Bronchial epithelial cell (primary cell): ENCODE data around the gene PDE6A. TPM values are rescaled to one million over a fixed set of nuclear protein-coding genes. Genes with fewer than 3 reads are reported as not detected.

Source experiments
- DNase-seq: peaks from one replicate; pipeline ENCODE4 v3.0.0-alpha.2; 2010; ENCODE audit warnings: low read depth
- FAIRE-seq: peaks from 2 replicates; lab custom pipeline; 2011; peaks lifted over from hg19 to GRCh38; lab: Jason Lieb, UNC
- H3K27me3 ChIP-seq: 2 replicates; pipeline ENCODE4 v1.5.1; 2011; ENCODE audit warnings: low read length; ENCODE audit not compliant: control insufficient read depth, insufficient read depth
- H3K36me3 ChIP-seq: 2 replicates; pipeline ENCODE4 v1.5.1; 2011; ENCODE audit warnings: low read length; ENCODE audit not compliant: control insufficient read depth, insufficient read depth
- H3K4me3 ChIP-seq: 2 replicates; pipeline ENCODE4 v1.5.1; 2011; ENCODE audit warnings: mild to moderate bottlenecking, low read depth, low read length, control low read depth
- total RNA-seq: library from RNA; depleted of rRNA; stranded (reverse); fragments of >200 nt; gene quantifications from 2 replicates; pipeline ENCODE4 v1.2.1, GENCODE V29; 2014
- TF ChIP-seq, protein P1 (sequence below): IDR thresholded peaks from 2 replicates; pipeline ENCODE4 v1.5.1; 2011; ENCODE audit warnings: mild to moderate bottlenecking, moderate library complexity, low read length, control low read depth, inconsistent platforms; ENCODE audit not compliant: insufficient read depth, severe bottlenecking

The PDE6A gene
- total RNA-seq, 1 donor from 2014 or later: not detected

DNA sequence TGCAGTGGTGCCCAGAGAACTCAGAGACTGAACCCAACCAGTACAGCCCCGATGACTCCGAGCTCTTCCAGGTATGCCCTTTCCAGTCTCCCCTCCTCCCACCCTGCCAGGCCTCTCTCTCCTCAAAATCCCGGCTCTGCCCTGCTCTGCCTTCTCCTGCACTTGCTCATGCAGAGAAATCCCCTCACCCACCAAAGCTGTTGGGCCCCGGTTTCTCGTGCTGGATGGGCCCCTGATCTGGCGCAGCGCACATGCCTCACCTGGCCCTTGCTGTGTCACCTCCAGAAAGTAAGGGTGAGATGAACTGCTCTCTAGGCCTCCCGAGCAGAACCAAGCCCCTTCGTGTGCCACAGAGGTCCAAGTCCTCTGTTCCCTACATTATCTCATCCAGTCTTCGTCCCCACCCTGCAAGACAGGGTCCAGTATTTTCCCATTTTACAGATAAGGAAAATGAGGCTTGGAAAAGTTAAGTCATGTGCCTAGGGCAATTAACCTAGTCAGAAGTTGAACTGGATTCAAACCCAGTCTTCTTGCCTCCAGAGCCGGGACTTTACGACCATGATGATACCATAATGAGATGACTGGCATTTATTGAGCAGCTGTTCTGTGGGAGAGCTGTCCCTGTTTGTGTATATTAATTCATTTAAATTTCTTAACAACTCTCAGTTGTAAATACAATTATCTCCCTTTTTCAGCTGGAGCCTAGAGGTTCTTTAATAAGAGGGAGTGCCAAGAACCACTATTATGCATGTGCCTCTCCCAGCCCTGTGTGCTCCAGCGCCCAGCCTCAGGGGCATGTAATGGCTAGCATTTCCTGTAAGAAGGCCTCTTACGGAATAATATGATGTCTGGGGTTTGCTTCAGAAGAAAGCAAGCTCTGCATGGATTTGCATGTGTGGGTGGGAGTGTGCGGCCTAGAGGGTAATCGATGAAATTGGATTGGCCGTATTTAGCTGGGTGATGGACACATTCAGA lies 123.8 kb downstream of the PDE6A start:
- DNase-seq (peak; percentile 20), FAIRE-seq (no peak)
- Histone ChIP-seq H3K27me3 (no peaks in the 10 kb centered on the region), H3K36me3 (no peaks in the 10 kb centered on the region), H3K4me3 (no peak overlapping the region)
- TF ChIP-seq, protein P1, sequence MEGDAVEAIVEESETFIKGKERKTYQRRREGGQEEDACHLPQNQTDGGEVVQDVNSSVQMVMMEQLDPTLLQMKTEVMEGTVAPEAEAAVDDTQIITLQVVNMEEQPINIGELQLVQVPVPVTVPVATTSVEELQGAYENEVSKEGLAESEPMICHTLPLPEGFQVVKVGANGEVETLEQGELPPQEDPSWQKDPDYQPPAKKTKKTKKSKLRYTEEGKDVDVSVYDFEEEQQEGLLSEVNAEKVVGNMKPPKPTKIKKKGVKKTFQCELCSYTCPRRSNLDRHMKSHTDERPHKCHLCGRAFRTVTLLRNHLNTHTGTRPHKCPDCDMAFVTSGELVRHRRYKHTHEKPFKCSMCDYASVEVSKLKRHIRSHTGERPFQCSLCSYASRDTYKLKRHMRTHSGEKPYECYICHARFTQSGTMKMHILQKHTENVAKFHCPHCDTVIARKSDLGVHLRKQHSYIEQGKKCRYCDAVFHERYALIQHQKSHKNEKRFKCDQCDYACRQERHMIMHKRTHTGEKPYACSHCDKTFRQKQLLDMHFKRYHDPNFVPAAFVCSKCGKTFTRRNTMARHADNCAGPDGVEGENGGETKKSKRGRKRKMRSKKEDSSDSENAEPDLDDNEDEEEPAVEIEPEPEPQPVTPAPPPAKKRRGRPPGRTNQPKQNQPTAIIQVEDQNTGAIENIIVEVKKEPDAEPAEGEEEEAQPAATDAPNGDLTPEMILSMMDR: no peak

DNA sequence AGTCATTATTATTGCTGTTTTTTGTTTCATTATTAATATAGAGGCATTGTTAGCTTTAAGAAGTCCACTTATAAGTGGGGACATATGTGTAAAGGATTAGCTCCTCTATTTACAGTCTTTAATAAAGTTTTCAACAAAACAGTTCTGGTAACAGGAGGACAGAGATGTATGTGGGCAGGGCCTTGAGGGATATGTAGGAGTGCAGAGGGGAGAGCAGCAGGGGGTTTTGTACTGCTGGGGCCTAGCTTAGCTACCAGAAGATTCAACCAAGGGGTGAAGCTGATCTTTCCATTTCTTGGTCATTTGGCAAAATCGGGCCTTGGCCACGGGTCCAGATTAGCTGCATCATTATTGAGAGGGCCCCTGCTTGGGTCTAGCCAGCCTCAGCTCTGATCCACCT lies 124.6 kb downstream of the PDE6A start:
- no peaks in the 10 kb centered on the region for H3K36me3 ChIP-seq
- no peak for DNase-seq
- FAIRE-seq: no peak
- TF ChIP-seq, protein P1: no peak
- H3K4me3 ChIP-seq: no peak overlapping the region
- no peaks in the 10 kb centered on the region for H3K27me3 ChIP-seq

DNA sequence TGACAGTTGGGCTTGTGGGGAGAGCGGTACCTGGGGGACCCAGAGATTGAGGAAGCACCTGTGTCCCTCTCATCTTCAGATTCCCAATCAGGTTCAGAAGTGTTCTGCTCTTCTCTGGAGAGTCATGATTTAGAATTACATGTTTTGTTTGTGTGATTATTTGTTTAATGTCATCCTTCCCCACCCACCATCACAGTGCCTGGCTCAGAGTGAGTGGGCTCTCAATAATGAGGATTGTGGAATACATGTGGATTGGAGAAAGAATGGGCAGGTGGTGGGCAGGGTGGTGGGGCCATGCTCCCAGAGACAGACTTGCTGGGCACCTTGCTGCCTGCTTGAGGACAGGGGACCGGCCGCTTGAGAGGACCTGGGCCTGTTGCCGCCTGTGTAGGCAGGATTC lies 126.5 kb downstream of the PDE6A start:
- H3K27me3 ChIP-seq: no peaks in the 10 kb centered on the region
- DNase-seq (no peak), FAIRE-seq (no peak)
- H3K36me3 ChIP-seq: no peaks in the 10 kb centered on the region
- H3K4me3 ChIP-seq: no peak overlapping the region
- TF ChIP-seq, protein P1: no peak

GRCh38 chr5:149817539-149818060 lies 127.0 kb downstream of the PDE6A start:
- no peaks in the 10 kb centered on the region for H3K27me3 ChIP-seq
- H3K36me3 ChIP-seq: no peaks in the 10 kb centered on the region
- no peak for FAIRE-seq
- TF ChIP-seq, protein P1: no peak
- H3K4me3 ChIP-seq: no peak overlapping the region
- DNase-seq: no peak

GRCh38 chr5:149816661-149817060 lies 127.9 kb downstream of the PDE6A start:
- DNase-seq (no peak), FAIRE-seq (no peak)
- Histone ChIP-seq H3K4me3 (no peak overlapping the region), H3K36me3 (no peaks in the 10 kb centered on the region), H3K27me3 (no peaks in the 10 kb centered on the region)
- TF ChIP-seq, protein P1: no peak
